Right ventricle myocardium superior (tissue), 1 donor: ENCODE measurements around the gene ZEB1. TPM values are rescaled to one million over a fixed set of nuclear protein-coding genes. Genes with fewer than 3 reads are reported as not detected.

Source experiments
- ATAC-seq: fragments of 200-7000 bp; cut with Tn5 transposase; one replicate; pipeline ENCODE4 v1.9.1; 2020; ENCODE audit warnings: mild to moderate bottlenecking; ENCODE audit not compliant: poor library complexity
- DNase-seq: peaks from one replicate; pipeline ENCODE4 v3.0.0-alpha.2; 2020
- intact Hi-C: fragments of 100-400 bp; cut with DNase I; formaldehyde crosslinking; loops from one replicate; pipeline ENCODE4 v1.11.2; 2022
- long read RNA-seq: library from polyadenylated mRNA; unstranded; transcript quantifications from one replicate; pipeline ENCODE4 v2.0.0, GENCODE V29; 2021
- total RNA-seq: library from RNA; stranded (reverse); fragmentation: NEBNext Ultra II Directional; extraction: Animal tissue kit (Norgen Biotek cat#: 25700); gene quantifications from one replicate; pipeline ENCODE4 v1.2.1, GENCODE V29; 2021
- donor health status: DM: no; HTN: yes; CAD: no; lungs with severe emphysema.

ZEB1 gene
- total RNA-seq: 83.7 TPM
- long read RNA-seq, full-length matches to known transcripts: 19 of 44 reads
- long read RNA-seq, partial matches to known transcripts: 16 of 44 reads
- long read RNA-seq, other reads (novel, unspliced or antisense): 9 of 44 reads

- peak; percentile 86 for ATAC-seq
- intact Hi-C loops: no loop called here
- peak; percentile 86 for DNase-seq
Observed at GRCh38 chr10:31318854-31319601, at the start of gene ZEB1. Gene ZEB1, plus strand, starts transcription at chr10:31319216. Its CDS starts 19 bp downstream, at chr10:31319235.

DNA sequence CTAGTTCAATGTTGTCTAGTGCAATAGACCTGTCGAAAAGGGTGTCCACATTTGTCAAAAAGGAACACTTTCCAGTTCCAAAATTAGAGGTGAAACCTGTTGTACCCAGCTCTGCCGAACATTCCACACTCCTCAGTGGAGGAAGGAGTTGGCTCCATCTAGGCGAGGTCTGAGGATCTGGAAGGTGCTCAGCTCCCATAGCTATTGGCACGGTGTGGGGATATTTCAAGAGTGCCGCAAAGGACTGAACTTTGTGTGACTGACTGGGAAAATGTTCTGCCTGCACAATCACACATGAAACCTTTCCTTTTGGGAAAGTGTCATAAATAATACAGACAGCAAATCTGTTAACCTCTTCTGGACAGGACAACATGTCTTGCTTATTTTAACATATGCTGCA lies 48.1 kb upstream of the ZEB1 start:
- DNase-seq (no peak), ATAC-seq (peak; percentile 88)
- intact Hi-C loops: no loop called here

- no peak for ATAC-seq
- intact Hi-C loops: no loop called here
- DNase-seq: no peak
Observed at GRCh38 chr10:31272841-31273240, 46.2 kb upstream of the ZEB1 start.

- no peak for ATAC-seq
- intact Hi-C loops: no loop called here
Observed at GRCh38 chr10:31273789-31274188, 45.2 kb upstream of the ZEB1 start.

GRCh38 chr10:31274310-31274709 lies 44.7 kb upstream of the ZEB1 start:
- DNase-seq: no peak
- ATAC-seq: no peak
- intact Hi-C loops: no loop called here

More at GRCh38 chr10:31273789-31274188, 45.2 kb upstream of the ZEB1 start:
- DNase-seq: no peak

DNA sequence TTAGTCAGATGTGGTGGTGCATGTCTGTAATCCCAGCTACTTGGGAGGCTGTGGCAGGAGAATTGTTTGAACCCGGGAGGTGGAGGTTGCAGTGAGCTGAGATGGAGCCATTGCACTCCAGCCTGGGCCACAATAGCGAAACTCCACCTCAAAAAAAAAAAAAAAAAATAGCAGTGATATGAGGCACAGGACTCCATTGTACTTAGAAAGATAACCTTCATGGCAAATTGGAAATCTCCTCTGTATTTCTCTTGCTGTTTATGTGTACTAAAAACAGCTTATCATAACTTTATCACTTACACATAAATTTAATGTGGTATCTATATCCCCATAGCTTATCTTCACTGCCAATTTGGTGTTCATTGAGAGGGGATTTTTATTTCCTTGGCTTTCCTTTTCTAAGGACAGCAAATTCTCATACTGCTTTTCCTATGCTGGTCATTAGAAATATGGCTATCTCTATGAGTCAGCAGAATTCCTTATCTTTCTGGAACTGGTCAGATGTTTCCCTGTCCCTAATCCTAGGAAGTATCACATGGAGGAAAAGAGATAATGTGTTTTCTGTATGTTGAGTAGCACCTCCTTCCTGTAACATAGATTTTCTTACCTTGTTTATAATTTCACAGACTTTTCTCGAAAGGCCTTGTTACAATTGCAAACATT lies 40.6 kb upstream of the ZEB1 start:
- ATAC-seq (peak; percentile 38), DNase-seq (no peak)
- intact Hi-C loops: no loop called here

DNA sequence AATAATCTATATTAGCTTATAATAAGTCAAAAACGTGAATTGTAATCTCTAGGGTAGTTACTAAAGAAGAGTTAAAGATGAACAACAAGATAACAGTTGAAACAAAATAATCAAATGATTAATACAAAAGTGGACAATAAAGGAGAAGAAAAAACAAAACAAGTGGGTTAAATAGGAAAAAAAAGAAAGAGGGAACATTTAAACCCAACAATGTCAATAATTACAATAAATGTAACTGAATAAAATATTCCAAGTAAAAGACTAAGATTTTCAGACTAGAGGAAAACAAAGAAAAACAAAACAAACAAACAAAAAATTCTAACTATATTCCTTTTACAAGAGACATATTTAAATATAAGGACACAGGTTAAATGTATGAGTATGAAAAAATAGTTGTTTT lies 38.0 kb upstream of the ZEB1 start:
- DNase-seq (no peak), ATAC-seq (no peak)
- intact Hi-C loops: no loop called here

DNA sequence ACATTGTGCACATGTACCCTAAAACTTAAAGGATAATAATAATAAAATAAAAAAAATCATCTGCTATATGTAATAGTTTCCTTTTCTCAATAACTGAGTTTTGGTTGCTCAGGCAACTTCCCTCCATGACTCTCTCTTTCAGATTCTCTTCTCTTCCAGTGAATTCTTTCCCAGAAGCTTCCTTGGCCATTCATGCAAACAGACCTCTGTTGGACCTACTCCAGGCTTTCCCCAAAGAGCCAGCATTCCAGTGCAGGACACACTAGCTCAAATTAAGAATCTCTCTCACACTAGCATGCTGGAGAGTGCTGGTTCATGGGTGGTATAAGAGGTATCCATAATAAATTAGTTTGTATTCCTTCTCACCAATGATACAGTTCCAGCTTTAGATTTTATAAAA lies 31.0 kb upstream of the ZEB1 start:
- intact Hi-C loops: no loop called here
- ATAC-seq: no peak

GRCh38 chr10:31288962-31289361 lies 30.1 kb upstream of the ZEB1 start:
- intact Hi-C loops: no loop called here
- ATAC-seq: no peak
- no peak for DNase-seq

More for the DNA sequence above, 31.0 kb upstream of the ZEB1 start:
- no peak for DNase-seq

GRCh38 chr10:31290386-31290785 lies 28.6 kb upstream of the ZEB1 start:
- ATAC-seq (no peak), DNase-seq (no peak)
- intact Hi-C loops: no loop called here

DNA sequence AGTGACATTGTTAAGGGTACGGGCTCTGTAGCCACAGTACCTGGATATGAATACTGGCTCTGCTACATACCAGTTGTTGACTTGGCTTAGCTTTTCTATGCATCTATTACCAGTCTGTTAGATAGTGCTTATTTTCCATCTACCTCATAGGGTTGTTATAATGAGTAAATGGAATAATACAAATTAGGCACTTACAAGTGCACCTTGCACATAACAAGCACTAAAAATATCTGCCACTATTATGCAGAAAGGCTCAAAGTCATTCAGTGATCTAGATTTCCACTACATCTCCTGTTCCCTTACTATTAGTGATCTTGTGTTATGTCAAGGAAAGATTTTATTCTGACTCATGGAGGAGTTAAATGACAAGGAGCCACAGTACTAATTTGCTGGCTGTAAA lies 27.9 kb upstream of the ZEB1 start:
- intact Hi-C loops: no loop called here
- ATAC-seq (no peak), DNase-seq (no peak)

DNA sequence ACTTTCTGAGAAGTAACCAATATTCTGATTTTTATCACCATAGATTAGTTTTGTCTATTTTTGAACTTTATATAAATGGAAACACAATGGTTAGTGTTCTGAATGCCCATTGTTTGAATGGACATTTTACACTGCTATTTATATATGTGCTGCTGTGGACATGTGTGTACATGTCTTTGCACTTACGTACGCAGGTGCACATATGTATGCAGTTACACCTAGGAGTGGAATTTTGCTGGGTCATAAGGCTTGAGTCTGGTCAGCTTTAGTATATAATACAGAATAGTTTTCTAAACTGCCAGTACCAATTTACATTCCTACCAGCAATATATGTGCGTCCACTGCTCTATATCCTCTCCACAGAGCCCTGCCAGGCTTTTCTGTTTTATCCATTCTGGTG lies 24.5 kb upstream of the ZEB1 start:
- ATAC-seq: no peak
- no peak for DNase-seq
- intact Hi-C loops: no loop called here

DNA sequence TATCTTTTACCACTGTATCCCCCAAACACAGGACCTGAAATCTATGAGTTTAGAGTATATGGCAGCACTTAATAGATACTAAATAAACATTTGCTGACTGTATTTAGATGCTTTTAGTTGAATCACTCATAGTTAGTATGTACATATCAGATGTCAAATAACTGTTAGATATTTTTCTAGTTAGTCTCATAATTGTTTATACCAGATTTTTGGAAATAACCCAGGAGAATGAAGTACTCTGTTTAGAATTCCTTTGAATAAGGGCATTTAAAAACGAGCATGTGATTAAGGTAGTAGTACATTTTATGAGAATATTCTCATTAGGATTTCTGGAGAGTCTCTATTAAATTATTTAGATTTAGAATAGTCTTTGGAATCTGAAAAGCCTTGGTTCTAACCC lies 22.3 kb upstream of the ZEB1 start:
- ATAC-seq (no peak), DNase-seq (no peak)
- intact Hi-C loops: no loop called here

DNA sequence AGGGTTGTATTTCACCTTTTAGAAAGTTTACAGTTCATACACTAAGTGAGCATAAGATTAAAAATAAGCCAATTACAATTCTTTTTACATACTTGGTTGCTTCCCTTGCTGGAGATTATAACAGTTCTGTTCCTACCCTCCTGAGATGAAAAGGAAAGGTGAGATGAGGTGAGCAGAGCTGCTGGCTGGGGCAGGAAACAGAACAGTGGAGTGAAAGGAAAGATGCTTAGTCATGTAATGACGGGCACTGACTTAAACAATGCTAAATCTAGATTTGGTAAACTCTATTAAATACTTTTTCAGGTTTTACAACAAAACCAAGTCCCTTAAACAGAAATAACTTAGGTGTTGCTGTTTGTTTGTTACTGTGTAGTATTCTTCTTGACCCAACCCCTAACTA lies 19.9 kb upstream of the ZEB1 start:
- no peak for ATAC-seq

GRCh38 chr10:31303212-31303611 lies 15.8 kb upstream of the ZEB1 start:
- intact Hi-C loops: no loop called here
- no peak for ATAC-seq
- no peak for DNase-seq

More for the DNA sequence above, 19.9 kb upstream of the ZEB1 start:
- DNase-seq: no peak
- intact Hi-C loops: no loop called here

GRCh38 chr10:31304291-31304970 lies 14.6 kb upstream of the ZEB1 start:
- no peak for DNase-seq
- intact Hi-C loops: no loop called here
- no peak for ATAC-seq

GRCh38 chr10:31313396-31313795 lies 5.6 kb upstream of the ZEB1 start:
- intact Hi-C loops: no loop called here

GRCh38 chr10:31314256-31315150 lies 4.5 kb upstream of the ZEB1 start:
- intact Hi-C loops: no loop called here
- DNase-seq: no peak
- ATAC-seq: no peak

More at GRCh38 chr10:31313396-31313795, 5.6 kb upstream of the ZEB1 start:
- no peak for DNase-seq
- ATAC-seq: no peak

- DNase-seq (no peak), ATAC-seq (no peak)
- intact Hi-C loops: no loop called here
Observed at GRCh38 chr10:31315453-31315852, 3.6 kb upstream of the ZEB1 start.
